ENCODE data around the gene TRRAP.

TRRAP gene

GRCh38 chr7:99024066-99024465 lies 145.7 kb downstream of the TRRAP start:
- Histone ChIP-seq H3K9me3 (ENCODE audit: control insufficient read depth, insufficient read depth, low read depth, low read length) (no peaks in the 10 kb centered on the region), H3K27me3 (ENCODE audit: control insufficient read depth, insufficient read depth, low read length) (no peaks in the 10 kb centered on the region), H3K9ac (ENCODE audit: low read length) (no peak overlapping the region), H3K27ac (ENCODE audit: low read depth, low read length) (no peak overlapping the region), H3K36me3 (ENCODE audit: control insufficient read depth, insufficient read depth, low read length) (peaks cover 28% of the 10 kb centered on the region), H3K4me1 (ENCODE audit: control insufficient read depth, insufficient read depth, low read length) (no peaks in the 10 kb centered on the region), H3K4me3 (ENCODE audit: low read depth, low read length) (no peak overlapping the region)

- Histone ChIP-seq H3K27me3 (ENCODE audit: control insufficient read depth, insufficient read depth, low read length) (no peaks in the 10 kb centered on the region), H3K9ac (ENCODE audit: low read length) (no peak overlapping the region), H3K9me3 (ENCODE audit: control insufficient read depth, insufficient read depth, low read depth, low read length) (no peaks in the 10 kb centered on the region), H3K4me3 (ENCODE audit: low read depth, low read length) (no peak overlapping the region), H3K36me3 (ENCODE audit: control insufficient read depth, insufficient read depth, low read length) (peaks cover 50% of the 10 kb centered on the region), H3K4me1 (ENCODE audit: control insufficient read depth, insufficient read depth, low read length) (no peaks in the 10 kb centered on the region), H3K27ac (ENCODE audit: low read depth, low read length) (no peak overlapping the region)
Observed at GRCh38 chr7:99027241-99027640, 148.9 kb downstream of the TRRAP start.

DNA sequence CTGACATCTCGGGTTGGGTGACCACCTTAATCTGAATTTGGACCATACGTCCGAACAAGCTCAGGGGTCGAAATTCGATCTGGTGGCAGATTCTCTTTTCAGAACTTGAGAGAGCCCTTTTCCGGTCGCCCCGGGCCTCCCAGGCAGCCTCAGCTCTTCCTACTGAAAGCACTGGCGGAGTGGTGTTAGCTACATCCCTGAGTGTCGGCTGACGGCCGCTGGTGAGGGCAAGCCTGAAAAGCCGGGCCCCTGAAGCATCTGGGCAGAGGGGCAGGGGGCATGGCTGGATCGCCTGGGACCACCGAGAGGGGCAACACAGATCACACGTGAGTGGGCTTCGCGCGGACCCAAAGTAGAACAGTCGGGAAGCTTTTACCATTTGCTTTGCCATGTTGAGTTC lies 149.5 kb downstream of the TRRAP start:
- Histone ChIP-seq H3K4me3 (ENCODE audit: low read depth, low read length) (no peak overlapping the region), H3K36me3 (ENCODE audit: control insufficient read depth, insufficient read depth, low read length) (peaks cover 55% of the 10 kb centered on the region), H3K4me1 (ENCODE audit: control insufficient read depth, insufficient read depth, low read length) (no peaks in the 10 kb centered on the region), H3K27ac (ENCODE audit: low read depth, low read length) (no peak overlapping the region), H3K27me3 (ENCODE audit: control insufficient read depth, insufficient read depth, low read length) (no peaks in the 10 kb centered on the region), H3K9me3 (ENCODE audit: control insufficient read depth, insufficient read depth, low read depth, low read length) (no peaks in the 10 kb centered on the region), H3K9ac (ENCODE audit: low read length) (no peak overlapping the region)

- Histone ChIP-seq H3K9me3 (ENCODE audit: control insufficient read depth, insufficient read depth, low read depth, low read length) (no peaks in the 10 kb centered on the region), H3K9ac (ENCODE audit: low read length) (no peak overlapping the region), H3K27ac (ENCODE audit: low read depth, low read length) (no peak overlapping the region), H3K4me3 (ENCODE audit: low read depth, low read length) (no peak overlapping the region), H3K4me1 (ENCODE audit: control insufficient read depth, insufficient read depth, low read length) (no peaks in the 10 kb centered on the region), H3K36me3 (ENCODE audit: control insufficient read depth, insufficient read depth, low read length) (peaks cover 61% of the 10 kb centered on the region), H3K27me3 (ENCODE audit: control insufficient read depth, insufficient read depth, low read length) (no peaks in the 10 kb centered on the region)
Observed at GRCh38 chr7:99028261-99028973, 150.1 kb downstream of the TRRAP start.

- Histone ChIP-seq H3K27me3 (ENCODE audit: control insufficient read depth, insufficient read depth, low read length) (no peaks in the 10 kb centered on the region), H3K4me3 (ENCODE audit: low read depth, low read length) (no peak overlapping the region), H3K36me3 (ENCODE audit: control insufficient read depth, insufficient read depth, low read length) (peaks cover 74% of the 10 kb centered on the region), H3K9me3 (ENCODE audit: control insufficient read depth, insufficient read depth, low read depth, low read length) (no peaks in the 10 kb centered on the region), H3K9ac (ENCODE audit: low read length) (no peak overlapping the region), H3K27ac (ENCODE audit: low read depth, low read length) (no peak overlapping the region), H3K4me1 (ENCODE audit: control insufficient read depth, insufficient read depth, low read length) (no peaks in the 10 kb centered on the region)
Observed at GRCh38 chr7:99029466-99030435, 151.4 kb downstream of the TRRAP start.

GRCh38 chr7:99030457-99030856 lies 152.1 kb downstream of the TRRAP start:
- H3K9ac ChIP-seq (ENCODE audit: low read length) = no peak overlapping the region
- no peak overlapping the region for H3K27ac ChIP-seq (ENCODE audit: low read depth, low read length)
- H3K36me3 ChIP-seq (ENCODE audit: control insufficient read depth, insufficient read depth, low read length) = peaks cover 81% of the 10 kb centered on the region
- no peaks in the 10 kb centered on the region for H3K9me3 ChIP-seq (ENCODE audit: control insufficient read depth, insufficient read depth, low read depth, low read length)
- no peaks in the 10 kb centered on the region for H3K4me1 ChIP-seq (ENCODE audit: control insufficient read depth, insufficient read depth, low read length)
- no peak overlapping the region for H3K4me3 ChIP-seq (ENCODE audit: low read depth, low read length)
- no peaks in the 10 kb centered on the region for H3K27me3 ChIP-seq (ENCODE audit: control insufficient read depth, insufficient read depth, low read length)

DNA sequence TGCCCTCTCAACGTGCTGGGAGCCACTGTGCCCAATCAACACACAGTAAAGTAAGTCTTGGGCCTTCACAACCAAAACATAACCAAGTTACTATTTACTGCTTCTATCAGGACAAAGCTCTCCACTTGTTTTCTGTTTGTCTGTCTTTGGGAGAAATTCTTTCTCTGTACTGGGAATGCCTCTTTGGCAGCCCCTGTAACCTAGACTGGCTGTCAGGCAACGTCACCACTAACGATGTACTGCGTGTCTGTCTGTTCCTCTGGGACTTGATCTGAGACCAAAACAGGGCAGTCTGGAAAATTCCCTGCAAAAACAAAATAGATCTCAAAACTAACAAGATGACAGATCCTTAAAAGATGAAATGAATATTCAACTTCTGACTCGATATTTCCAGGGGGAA lies 152.6 kb downstream of the TRRAP start:
- Histone ChIP-seq H3K27ac (ENCODE audit: low read depth, low read length) (no peak overlapping the region), H3K9me3 (ENCODE audit: control insufficient read depth, insufficient read depth, low read depth, low read length) (no peaks in the 10 kb centered on the region), H3K4me1 (ENCODE audit: control insufficient read depth, insufficient read depth, low read length) (no peaks in the 10 kb centered on the region), H3K4me3 (ENCODE audit: low read depth, low read length) (no peak overlapping the region), H3K9ac (ENCODE audit: low read length) (no peak overlapping the region), H3K27me3 (ENCODE audit: control insufficient read depth, insufficient read depth, low read length) (no peaks in the 10 kb centered on the region), H3K36me3 (ENCODE audit: control insufficient read depth, insufficient read depth, low read length) (peaks cover 86% of the 10 kb centered on the region)

DNA sequence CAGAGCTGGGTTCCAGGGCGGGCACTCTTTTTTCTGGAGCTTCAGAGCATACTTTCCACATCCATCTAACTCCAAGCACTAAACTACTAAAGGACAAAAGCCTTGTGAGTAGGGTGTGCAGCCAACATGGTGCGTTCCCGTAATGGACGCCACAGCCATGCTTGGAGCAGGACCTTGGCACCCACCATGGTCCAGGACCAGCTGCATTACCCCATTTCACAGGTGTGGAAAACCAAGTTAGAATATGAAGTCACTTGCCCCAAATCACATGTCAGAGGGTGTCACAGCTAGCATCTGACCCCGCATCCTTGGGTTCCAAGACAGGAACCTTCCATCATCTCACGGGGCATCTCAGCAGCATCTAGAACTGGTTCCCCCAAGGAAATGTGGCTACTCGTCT lies 153.2 kb downstream of the TRRAP start:
- H3K9me3 ChIP-seq (ENCODE audit: control insufficient read depth, insufficient read depth, low read depth, low read length) = no peaks in the 10 kb centered on the region
- no peak overlapping the region for H3K9ac ChIP-seq (ENCODE audit: low read length)
- no peaks in the 10 kb centered on the region for H3K27me3 ChIP-seq (ENCODE audit: control insufficient read depth, insufficient read depth, low read length)
- peaks cover 92% of the 10 kb centered on the region for H3K36me3 ChIP-seq (ENCODE audit: control insufficient read depth, insufficient read depth, low read length)
- H3K4me3 ChIP-seq (ENCODE audit: low read depth, low read length) = no peak overlapping the region
- no peak overlapping the region for H3K27ac ChIP-seq (ENCODE audit: low read depth, low read length)
- H3K4me1 ChIP-seq (ENCODE audit: control insufficient read depth, insufficient read depth, low read length) = no peaks in the 10 kb centered on the region

- H3K27me3 ChIP-seq (ENCODE audit: control insufficient read depth, insufficient read depth, low read length) = no peaks in the 10 kb centered on the region
- H3K27ac ChIP-seq (ENCODE audit: low read depth, low read length) = no peak overlapping the region
- no peaks in the 10 kb centered on the region for H3K9me3 ChIP-seq (ENCODE audit: control insufficient read depth, insufficient read depth, low read depth, low read length)
- H3K9ac ChIP-seq (ENCODE audit: low read length) = no peak overlapping the region
- no peaks in the 10 kb centered on the region for H3K4me1 ChIP-seq (ENCODE audit: control insufficient read depth, insufficient read depth, low read length)
- H3K36me3 ChIP-seq (ENCODE audit: control insufficient read depth, insufficient read depth, low read length) = peaks cover 99% of the 10 kb centered on the region
- H3K4me3 ChIP-seq (ENCODE audit: low read depth, low read length) = no peak overlapping the region
Observed at GRCh38 chr7:99032928-99033327, 154.6 kb downstream of the TRRAP start.

- Histone ChIP-seq H3K36me3 (ENCODE audit: control insufficient read depth, insufficient read depth, low read length) (peaks cover 99% of the 10 kb centered on the region), H3K27me3 (ENCODE audit: control insufficient read depth, insufficient read depth, low read length) (no peaks in the 10 kb centered on the region), H3K9me3 (ENCODE audit: control insufficient read depth, insufficient read depth, low read depth, low read length) (no peaks in the 10 kb centered on the region), H3K4me1 (ENCODE audit: control insufficient read depth, insufficient read depth, low read length) (no peaks in the 10 kb centered on the region), H3K9ac (ENCODE audit: low read length) (no peak overlapping the region), H3K27ac (ENCODE audit: low read depth, low read length) (no peak overlapping the region), H3K4me3 (ENCODE audit: low read depth, low read length) (no peak overlapping the region)
Observed at GRCh38 chr7:99033765-99034164, 155.4 kb downstream of the TRRAP start.

Measured in HUES6 (cell line).